ENCODE measurements around the gene ABCC11. TPM values are rescaled to one million over a fixed set of nuclear protein-coding genes. Genes with fewer than 3 reads are reported as not detected.

Gene ABCC11
- total and polyA plus RNA-seq, 2 of the 13 experiments (the other 11 are each of a cell fraction or from before 2014, with no cell fraction given), result 1.0 to 1.4 TPM

DNA sequence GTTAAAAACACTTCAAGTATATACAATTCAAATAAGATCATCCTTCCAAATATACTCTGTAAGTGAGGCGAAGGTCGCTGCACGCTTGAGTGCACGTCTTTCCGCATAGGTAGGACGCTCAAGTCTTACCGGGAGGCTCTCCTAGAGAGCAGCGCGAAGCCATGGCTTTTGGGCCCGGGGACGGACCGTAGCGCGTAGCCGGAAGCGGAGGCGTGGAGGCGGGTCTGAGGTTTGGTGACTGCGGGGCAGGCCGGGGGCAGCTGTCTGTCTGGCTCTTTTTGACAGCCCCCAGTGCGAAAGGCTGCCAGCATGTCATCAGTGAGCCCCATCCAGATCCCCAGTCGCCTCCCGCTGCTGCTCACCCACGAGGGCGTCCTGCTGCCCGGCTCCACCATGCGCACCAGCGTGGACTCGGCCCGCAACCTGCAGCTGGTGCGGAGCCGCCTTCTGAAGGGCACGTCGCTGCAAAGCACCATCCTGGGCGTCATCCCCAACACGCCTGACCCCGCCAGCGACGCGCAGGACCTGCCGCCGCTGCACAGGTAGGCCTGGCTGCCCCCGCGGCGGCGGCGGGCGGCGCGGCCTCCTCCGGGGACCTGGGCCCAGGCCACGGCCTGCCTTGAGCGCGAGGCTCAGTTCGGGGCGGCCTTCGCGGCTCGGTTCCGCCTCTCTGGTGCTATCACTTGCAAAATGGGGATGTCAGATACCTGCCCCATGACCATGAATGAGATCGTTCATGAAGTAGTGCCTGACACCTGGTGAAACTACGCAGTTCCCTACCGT, 3.1 kb downstream of the ABCC11 start, which contains the start of gene LONP2 (continued):
- TF ChIP-seq ZNF777 (CRISPR knock-in tag; IDR thresholded peaks at IDR 0.05) (no peak; the same call in 1 of the 2 replicates), EEA1 (CRISPR knock-in tag; IDR thresholded peaks at IDR 0.05; ENCODE audit: borderline replicate concordance) (peak; percentile 83), ZNF234 (CRISPR knock-in tag; conservative IDR thresholded peaks at IDR 0.05) (no peak), ZNF558 (CRISPR knock-in tag; IDR thresholded peaks at IDR 0.05; ENCODE audit: borderline replicate concordance) (no peak), ATF1 (CRISPR knock-in tag; IDR thresholded peaks at IDR 0.05) (peak; percentile 94), SPEN (CRISPR knock-in tag; IDR thresholded peaks at IDR 0.05; ENCODE audit: low read depth) (peak; percentile 99), CHD2 (IDR thresholded peaks at IDR 0.05; ENCODE audit: low read depth, low read length) (0 out of 2 replicates have a peak, but pooled peaks have one; percentile 55), SKI (IDR thresholded peaks at IDR 0.05; ENCODE audit: partially characterized antibody) (peak; percentile 75), EHMT2 (IDR thresholded peaks at IDR 0.05; ENCODE audit: borderline replicate concordance, low read depth, low read length) (no peak), YEATS2 (CRISPR knock-in tag; IDR thresholded peaks at IDR 0.05; ENCODE audit: borderline replicate concordance) (peak; percentile 99), MYNN (CRISPR knock-in tag; IDR thresholded peaks at IDR 0.05; ENCODE audit: low read depth) (0 out of 2 replicates have a peak, but pooled peaks have one; percentile 42), NFE2 (CRISPR knock-in tag; IDR thresholded peaks at IDR 0.05) (no peak), PCBP1 (IDR thresholded peaks at IDR 0.05; ENCODE audit: borderline replicate concordance, low read depth, low read length) (peak; percentile 94; the same call in 1 of the 2 replicates), ZNF563 (CRISPR knock-in tag; IDR thresholded peaks at IDR 0.05) (peak; percentile 98), NKX3-1 (CRISPR knock-in tag; IDR thresholded peaks at IDR 0.05) (peak; percentile 91)
- TF ChIP-seq, protein P1, sequence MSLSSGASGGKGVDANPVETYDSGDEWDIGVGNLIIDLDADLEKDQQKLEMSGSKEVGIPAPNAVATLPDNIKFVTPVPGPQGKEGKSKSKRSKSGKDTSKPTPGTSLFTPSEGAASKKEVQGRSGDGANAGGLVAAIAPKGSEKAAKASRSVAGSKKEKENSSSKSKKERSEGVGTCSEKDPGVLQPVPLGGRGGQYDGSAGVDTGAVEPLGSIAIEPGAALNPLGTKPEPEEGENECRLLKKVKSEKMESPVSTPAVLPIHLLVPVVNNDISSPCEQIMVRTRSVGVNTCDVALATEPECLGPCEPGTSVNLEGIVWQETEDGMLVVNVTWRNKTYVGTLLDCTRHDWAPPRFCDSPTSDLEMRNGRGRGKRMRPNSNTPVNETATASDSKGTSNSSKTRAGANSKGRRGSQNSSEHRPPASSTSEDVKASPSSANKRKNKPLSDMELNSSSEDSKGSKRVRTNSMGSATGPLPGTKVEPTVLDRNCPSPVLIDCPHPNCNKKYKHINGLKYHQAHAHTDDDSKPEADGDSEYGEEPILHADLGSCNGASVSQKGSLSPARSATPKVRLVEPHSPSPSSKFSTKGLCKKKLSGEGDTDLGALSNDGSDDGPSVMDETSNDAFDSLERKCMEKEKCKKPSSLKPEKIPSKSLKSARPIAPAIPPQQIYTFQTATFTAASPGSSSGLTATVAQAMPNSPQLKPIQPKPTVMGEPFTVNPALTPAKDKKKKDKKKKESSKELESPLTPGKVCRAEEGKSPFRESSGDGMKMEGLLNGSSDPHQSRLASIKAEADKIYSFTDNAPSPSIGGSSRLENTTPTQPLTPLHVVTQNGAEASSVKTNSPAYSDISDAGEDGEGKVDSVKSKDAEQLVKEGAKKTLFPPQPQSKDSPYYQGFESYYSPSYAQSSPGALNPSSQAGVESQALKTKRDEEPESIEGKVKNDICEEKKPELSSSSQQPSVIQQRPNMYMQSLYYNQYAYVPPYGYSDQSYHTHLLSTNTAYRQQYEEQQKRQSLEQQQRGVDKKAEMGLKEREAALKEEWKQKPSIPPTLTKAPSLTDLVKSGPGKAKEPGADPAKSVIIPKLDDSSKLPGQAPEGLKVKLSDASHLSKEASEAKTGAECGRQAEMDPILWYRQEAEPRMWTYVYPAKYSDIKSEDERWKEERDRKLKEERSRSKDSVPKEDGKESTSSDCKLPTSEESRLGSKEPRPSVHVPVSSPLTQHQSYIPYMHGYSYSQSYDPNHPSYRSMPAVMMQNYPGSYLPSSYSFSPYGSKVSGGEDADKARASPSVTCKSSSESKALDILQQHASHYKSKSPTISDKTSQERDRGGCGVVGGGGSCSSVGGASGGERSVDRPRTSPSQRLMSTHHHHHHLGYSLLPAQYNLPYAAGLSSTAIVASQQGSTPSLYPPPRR (CRISPR knock-in tag; IDR thresholded peaks at IDR 0.05; ENCODE audit: borderline replicate concordance), result peak; percentile 66
- TF ChIP-seq, protein P2, sequence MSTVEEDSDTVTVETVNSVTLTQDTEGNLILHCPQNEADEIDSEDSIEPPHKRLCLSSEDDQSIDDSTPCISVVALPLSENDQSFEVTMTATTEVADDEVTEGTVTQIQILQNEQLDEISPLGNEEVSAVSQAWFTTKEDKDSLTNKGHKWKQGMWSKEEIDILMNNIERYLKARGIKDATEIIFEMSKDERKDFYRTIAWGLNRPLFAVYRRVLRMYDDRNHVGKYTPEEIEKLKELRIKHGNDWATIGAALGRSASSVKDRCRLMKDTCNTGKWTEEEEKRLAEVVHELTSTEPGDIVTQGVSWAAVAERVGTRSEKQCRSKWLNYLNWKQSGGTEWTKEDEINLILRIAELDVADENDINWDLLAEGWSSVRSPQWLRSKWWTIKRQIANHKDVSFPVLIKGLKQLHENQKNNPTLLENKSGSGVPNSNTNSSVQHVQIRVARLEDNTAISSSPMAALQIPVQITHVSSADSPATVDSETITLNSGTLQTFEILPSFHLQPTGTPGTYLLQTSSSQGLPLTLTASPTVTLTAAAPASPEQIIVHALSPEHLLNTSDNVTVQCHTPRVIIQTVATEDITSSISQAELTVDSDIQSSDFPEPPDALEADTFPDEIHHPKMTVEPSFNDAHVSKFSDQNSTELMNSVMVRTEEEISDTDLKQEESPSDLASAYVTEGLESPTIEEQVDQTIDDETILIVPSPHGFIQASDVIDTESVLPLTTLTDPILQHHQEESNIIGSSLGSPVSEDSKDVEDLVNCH (CRISPR knock-in tag; IDR thresholded peaks at IDR 0.05), result no peak
- TF ChIP-seq, protein P3, sequence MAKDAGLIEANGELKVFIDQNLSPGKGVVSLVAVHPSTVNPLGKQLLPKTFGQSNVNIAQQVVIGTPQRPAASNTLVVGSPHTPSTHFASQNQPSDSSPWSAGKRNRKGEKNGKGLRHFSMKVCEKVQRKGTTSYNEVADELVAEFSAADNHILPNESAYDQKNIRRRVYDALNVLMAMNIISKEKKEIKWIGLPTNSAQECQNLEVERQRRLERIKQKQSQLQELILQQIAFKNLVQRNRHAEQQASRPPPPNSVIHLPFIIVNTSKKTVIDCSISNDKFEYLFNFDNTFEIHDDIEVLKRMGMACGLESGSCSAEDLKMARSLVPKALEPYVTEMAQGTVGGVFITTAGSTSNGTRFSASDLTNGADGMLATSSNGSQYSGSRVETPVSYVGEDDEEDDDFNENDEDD (CRISPR knock-in tag; IDR thresholded peaks at IDR 0.05; ENCODE audit: borderline replicate concordance), result no peak; the same call in 1 of the 2 replicates
- TF ChIP-seq, protein P4, sequence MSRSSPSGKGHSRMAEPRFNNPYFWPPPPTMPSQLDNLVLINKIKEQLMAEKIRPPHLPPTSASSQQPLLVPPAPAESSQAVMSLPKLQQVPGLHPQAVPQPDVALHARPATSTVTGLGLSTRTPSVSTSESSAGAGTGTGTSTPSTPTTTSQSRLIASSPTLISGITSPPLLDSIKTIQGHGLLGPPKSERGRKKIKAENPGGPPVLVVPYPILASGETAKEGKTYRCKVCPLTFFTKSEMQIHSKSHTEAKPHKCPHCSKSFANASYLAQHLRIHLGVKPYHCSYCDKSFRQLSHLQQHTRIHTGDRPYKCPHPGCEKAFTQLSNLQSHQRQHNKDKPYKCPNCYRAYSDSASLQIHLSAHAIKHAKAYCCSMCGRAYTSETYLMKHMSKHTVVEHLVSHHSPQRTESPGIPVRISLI (CRISPR knock-in tag; IDR thresholded peaks at IDR 0.05; ENCODE audit: borderline replicate concordance), result peak; percentile 53; the same call in 1 of the 2 replicates

Data from HepG2 (cell line).